Uterus (tissue), 4 donors: ENCODE data around the gene P4HA1. TPM values are rescaled to one million over a fixed set of nuclear protein-coding genes. Genes with fewer than 3 reads are reported as not detected.
"Not testable (repeated sequence)": the region's sequence is repeated elsewhere in the genome, so short reads cannot be mapped to it uniquely, and the experiment has no call there.

Experiments
- DNase-seq, 2 donors: peaks; one replicate each; pipeline ENCODE4 v3.0.0-alpha.2; 2019 to 2020
- H3K27ac ChIP-seq, 2 donors: fragments of 200-600 bp; sonication (generic); 1 replicate in 1 of 2; 2 replicates in 1 of 2; pipeline ENCODE4 v1.5.1; 2016 to 2018
- H3K27me3 ChIP-seq, 2 donors: fragments of 200-600 bp; sonication (generic); one replicate each; pipeline ENCODE4 v1.5.1; 2018 to 2019; ENCODE audit warnings: control low read depth in 1 of 2
- H3K36me3 ChIP-seq, 2 donors: fragments of 200-600 bp; sonication (generic); one replicate each; pipeline ENCODE4 v1.5.1; 2019; ENCODE audit warnings: control low read depth in 1 of 2
- H3K4me1 ChIP-seq, 2 donors: fragments of 200-600 bp; sonication (generic); one replicate each; pipeline ENCODE4 v1.5.1; 2018 to 2019; ENCODE audit warnings: control low read depth in 1 of 2
- H3K4me3 ChIP-seq, 2 donors: fragments of 200-600 bp; sonication (generic); 1 replicate in 1 of 2; 2 replicates in 1 of 2; pipeline ENCODE4 v1.5.1; 2018 to 2019; ENCODE audit warnings: mild to moderate bottlenecking in 1 of 2
- H3K9me3 ChIP-seq, 2 donors: fragments of 200-600 bp; sonication (generic); one replicate each; pipeline ENCODE4 v1.5.1; 2019; ENCODE audit warnings: control low read depth in 1 of 2
- CTCF ChIP-seq, 4 experiments: fragments of 200-600 bp in 2 of 4; fragments of 450-650 bp in 2 of 4; sonication (generic) in 2 of 4; IDR thresholded peaks; one replicate each; pipeline ENCODE4 v1.5.1; 2016 to 2019; ENCODE audit warnings: antibody characterized with exemption in 4 of 4, mild to moderate bottlenecking in 2 of 4, moderate library complexity in 1 of 4
- POLR2A ChIP-seq, 2 donors: fragments of 450-650 bp; IDR thresholded peaks; one replicate each; pipeline ENCODE4 v1.6.1; 2016; ENCODE audit warnings: antibody characterized with exemption in 2 of 2, mild to moderate bottlenecking in 1 of 2, moderate library complexity in 1 of 2
- intact Hi-C: fragments of 100-400 bp; cut with DNase I; formaldehyde crosslinking; loops from one replicate; pipeline ENCODE4 v1.15.1; 2023; ENCODE audit warnings: low total_unique reads
- total RNA-seq, 4 donors: library from RNA; depleted of rRNA in 3 of 4; stranded (reverse); fragments of >200 nt in 3 of 4; gene quantifications; one replicate each; pipeline versions ENCODE4 v1.1.0 to v1.2.4, GENCODE V29; 2014 to 2023
- donor health status: DM: yes; HTN: yes; CAD: no.

Gene P4HA1
- total RNA-seq, 4 donors from 2014 or later, result 17.7 to 154 (median 31.2) TPM

DNA sequence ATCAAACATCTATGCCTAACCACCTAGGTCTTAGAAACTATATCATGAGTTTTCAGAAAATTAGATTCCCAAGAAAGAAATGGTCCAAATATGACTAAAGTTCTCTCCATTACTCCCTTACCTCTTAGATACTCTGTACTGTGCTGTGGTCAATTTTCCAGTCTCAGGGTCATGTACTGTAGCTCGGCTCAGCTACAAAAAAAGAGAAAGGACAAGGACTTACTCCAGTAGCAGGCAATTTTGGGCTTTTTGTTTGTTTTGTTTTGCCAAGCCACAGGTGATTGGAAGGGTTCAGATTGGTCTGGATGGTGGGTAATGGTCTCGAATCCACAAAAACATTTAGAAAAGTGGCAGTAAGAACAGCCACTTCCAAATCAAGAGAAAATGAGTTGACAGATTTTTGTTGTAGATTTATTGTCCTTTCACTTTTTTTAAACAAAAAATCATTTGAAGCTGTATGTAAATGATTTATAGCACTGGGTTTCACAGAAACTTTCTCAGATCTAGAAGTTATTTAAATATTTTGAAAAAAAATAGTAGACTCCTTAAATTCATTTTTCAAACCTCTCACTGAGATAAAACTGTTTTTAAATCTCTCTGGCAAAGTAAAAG, 52.8 kb downstream of the P4HA1 start:
- Histone ChIP-seq H3K36me3 (no peaks in the 10 kb centered on the region), H3K9me3 (no peaks in the 10 kb centered on the region), H3K4me3 (no peak overlapping the region), H3K27ac (peak overlapping the region; percentile 66 to 74), H3K27me3 (no peaks in the 10 kb centered on the region), H3K4me1 (peaks cover 4 to 5% of the 10 kb centered on the region in 2 donors)
- intact Hi-C loops, result no loop called here
- DNase-seq, result no peak
- TF ChIP-seq CTCF (IDR thresholded peaks at IDR 0.05) (no peak), POLR2A (IDR thresholded peaks at IDR 0.05) (no peak)

DNA sequence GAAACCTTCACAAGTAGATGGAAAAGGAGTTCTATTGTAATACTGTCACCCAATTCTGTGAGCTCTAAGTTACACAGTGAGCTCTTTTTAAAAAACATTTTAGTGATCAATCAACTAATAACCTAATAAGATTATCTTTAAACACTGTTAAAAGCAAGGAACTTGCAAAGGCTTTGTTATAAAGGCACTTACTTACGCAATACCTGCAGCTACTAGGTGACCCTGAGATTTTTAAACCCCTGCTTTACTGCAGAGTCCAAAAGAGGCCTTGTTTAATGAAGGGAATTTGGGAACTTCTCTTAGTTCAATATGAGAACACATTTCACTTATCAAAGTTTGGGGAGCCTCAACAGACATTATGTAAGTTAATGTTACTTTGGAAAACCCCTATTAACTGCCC, 53.3 kb downstream of the P4HA1 start:
- no peak for TF ChIP-seq POLR2A (IDR thresholded peaks at IDR 0.05)
- no peak for TF ChIP-seq CTCF (IDR thresholded peaks at IDR 0.05)
- Histone ChIP-seq H3K4me1 (peaks cover 4 to 5% of the 10 kb centered on the region in 2 donors), H3K27ac (peak overlapping the region in 1 of 2 donors; percentile 74), H3K36me3 (no peaks in the 10 kb centered on the region), H3K9me3 (no peaks in the 10 kb centered on the region), H3K4me3 (no peak overlapping the region), H3K27me3 (no peaks in the 10 kb centered on the region)
- no peak for DNase-seq
- intact Hi-C loops, result no loop called here

DNA sequence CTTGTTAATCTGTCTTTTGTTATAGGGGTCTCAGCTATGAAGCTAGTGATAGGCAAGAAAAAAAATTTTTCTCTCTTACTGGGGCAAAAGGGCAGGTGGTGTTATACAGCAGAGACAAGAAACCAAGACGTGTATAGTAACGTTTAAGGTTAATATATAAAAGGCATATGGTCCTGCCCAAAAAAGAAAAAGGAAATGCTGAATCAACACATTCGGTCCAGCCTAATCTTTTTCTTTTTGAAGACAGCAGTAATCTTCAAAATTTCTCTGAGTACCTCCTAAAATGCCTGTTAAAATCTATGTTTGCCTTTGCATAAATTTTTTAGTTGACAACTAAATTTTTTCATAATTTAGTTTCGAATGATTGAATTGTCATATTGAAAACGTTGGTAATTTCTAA, 54.5 kb downstream of the P4HA1 start:
- H3K4me1 ChIP-seq, result peaks cover 4 to 5% of the 10 kb centered on the region in 2 donors
- no peaks in the 10 kb centered on the region for H3K9me3 ChIP-seq
- no peak overlapping the region for H3K27ac ChIP-seq
- DNase-seq, result no peak
- no peaks in the 10 kb centered on the region for H3K36me3 ChIP-seq
- H3K4me3 ChIP-seq, result no peak overlapping the region
- no peaks in the 10 kb centered on the region for H3K27me3 ChIP-seq
- intact Hi-C loops, result no loop called here
- no peak for TF ChIP-seq CTCF (IDR thresholded peaks at IDR 0.05)
- TF ChIP-seq POLR2A (IDR thresholded peaks at IDR 0.05), result no peak

DNA sequence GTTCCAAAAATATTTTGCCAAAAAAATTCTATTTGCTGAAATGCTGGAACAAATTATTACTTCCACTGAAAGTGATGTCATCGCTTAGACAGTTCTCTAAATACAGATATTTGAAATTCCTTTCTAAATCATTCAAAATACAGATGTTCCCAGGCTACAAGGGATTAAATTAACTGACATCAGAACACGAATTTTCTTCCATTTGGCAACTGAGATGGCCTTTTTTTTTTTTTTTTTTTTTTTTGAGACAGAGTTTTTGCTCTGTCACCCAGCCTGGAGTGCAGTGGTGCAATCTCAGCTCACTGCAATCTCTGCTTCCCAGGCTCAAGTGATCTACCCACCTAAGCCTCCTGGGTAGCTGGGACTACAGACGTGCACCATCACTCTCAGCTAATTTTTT, 57.0 kb downstream of the P4HA1 start:
- H3K9me3 ChIP-seq, result no peaks in the 10 kb centered on the region
- H3K4me1 ChIP-seq, result peaks cover 0 to 5% of the 10 kb centered on the region in 2 donors
- no peaks in the 10 kb centered on the region for H3K27me3 ChIP-seq
- no peak for DNase-seq
- TF ChIP-seq CTCF (IDR thresholded peaks at IDR 0.05) (no peak), POLR2A (IDR thresholded peaks at IDR 0.05) (no peak)
- no peak overlapping the region for H3K27ac ChIP-seq
- intact Hi-C loops, result no loop called here
- no peak overlapping the region for H3K4me3 ChIP-seq
- H3K36me3 ChIP-seq, result no peaks in the 10 kb centered on the region

DNA sequence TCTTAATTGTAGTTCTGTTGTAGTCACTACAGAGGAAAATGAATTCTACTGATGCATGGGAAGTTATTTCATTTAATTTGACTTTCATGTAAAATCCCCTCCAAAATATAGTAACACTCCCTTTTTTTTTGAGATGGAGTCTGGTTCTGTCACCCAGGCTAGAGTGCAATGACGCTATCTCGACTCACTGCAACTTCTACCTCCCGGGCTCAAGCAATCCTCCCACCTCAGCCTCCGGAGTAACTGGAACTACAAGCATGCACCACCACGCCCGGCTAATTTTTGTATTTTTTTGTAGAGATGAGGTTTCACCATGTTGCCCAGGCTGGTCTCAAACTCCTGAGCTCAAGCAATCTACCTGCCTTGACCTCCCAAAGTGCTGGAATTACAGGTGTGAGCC, 60.4 kb downstream of the P4HA1 start:
- H3K27ac ChIP-seq, DNase-seq, H3K9me3 ChIP-seq, intact Hi-C loops, H3K27me3 ChIP-seq, H3K4me3 ChIP-seq, H3K4me1 ChIP-seq, H3K36me3 ChIP-seq: not testable (repeated sequence)

- Histone ChIP-seq H3K9me3 (no peaks in the 10 kb centered on the region), H3K4me3 (no peak overlapping the region), H3K4me1 (no peaks in the 10 kb centered on the region), H3K36me3 (no peaks in the 10 kb centered on the region), H3K27me3 (no peaks in the 10 kb centered on the region), H3K27ac (no peak overlapping the region)
- no peak for DNase-seq
- TF ChIP-seq CTCF (IDR thresholded peaks at IDR 0.05) (no peak), POLR2A (IDR thresholded peaks at IDR 0.05) (no peak)
- intact Hi-C loops, result no loop called here
These were observed 64.1 kb downstream of the P4HA1 start for GRCh38 chr10:73032536-73032935.

DNA sequence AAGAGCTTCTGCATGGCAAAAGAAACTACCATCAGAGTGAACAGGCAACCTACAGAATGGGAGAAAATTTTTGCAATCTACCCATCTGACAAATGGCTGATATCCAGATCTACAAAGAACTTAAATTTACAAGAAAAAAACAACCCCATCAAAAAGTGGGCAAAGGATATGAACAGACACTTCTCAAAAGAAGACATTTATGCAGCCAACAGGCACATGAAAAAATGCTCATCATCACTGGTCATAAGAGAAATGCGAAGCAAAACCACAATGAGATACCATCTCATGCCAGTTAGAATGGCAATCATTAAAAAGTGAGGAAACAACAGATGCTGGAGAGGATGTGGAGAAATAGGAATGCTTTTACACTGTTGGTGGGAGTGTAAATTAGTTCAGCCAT, 70.0 kb downstream of the P4HA1 start:
- H3K36me3 ChIP-seq, H3K4me3 ChIP-seq, intact Hi-C loops: not testable (repeated sequence)

DNA sequence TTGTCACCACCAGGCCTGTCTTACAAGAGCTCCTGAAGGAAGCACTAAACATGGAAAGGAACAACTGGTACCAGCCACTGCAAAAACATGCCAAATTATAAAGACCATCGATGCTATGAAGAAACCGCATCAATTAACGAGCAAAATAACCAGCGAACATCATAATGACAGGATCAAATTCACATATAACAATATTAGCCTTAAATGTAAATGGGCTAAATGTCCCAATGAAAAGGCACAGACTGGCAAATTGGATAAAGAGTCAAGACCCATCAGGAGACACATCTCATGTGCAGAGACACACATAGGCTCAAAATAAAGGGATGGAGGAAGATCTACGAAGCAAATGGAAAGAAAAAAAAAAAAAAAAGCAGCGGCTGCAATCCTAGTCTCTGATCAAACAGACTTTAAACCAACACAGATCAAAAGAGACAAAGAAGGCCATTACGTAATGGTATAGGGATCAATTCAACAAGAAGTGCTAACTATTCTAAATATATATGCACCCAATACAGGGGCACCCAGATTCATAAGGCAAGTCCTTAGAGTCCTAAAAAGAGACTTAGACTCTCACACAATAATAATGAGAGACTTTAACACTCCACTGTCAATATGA, 73.1 kb downstream of the P4HA1 start:
- H3K27me3 ChIP-seq, intact Hi-C loops, H3K4me1 ChIP-seq, H3K27ac ChIP-seq, H3K9me3 ChIP-seq, DNase-seq, H3K36me3 ChIP-seq, H3K4me3 ChIP-seq: not testable (repeated sequence)

More for the DNA sequence above, 70.0 kb downstream of the P4HA1 start:
- H3K27me3 ChIP-seq, H3K9me3 ChIP-seq, H3K4me1 ChIP-seq, H3K27ac ChIP-seq, DNase-seq: not testable (repeated sequence)
